ENCODE data around the gene PDGFB.

DNA sequence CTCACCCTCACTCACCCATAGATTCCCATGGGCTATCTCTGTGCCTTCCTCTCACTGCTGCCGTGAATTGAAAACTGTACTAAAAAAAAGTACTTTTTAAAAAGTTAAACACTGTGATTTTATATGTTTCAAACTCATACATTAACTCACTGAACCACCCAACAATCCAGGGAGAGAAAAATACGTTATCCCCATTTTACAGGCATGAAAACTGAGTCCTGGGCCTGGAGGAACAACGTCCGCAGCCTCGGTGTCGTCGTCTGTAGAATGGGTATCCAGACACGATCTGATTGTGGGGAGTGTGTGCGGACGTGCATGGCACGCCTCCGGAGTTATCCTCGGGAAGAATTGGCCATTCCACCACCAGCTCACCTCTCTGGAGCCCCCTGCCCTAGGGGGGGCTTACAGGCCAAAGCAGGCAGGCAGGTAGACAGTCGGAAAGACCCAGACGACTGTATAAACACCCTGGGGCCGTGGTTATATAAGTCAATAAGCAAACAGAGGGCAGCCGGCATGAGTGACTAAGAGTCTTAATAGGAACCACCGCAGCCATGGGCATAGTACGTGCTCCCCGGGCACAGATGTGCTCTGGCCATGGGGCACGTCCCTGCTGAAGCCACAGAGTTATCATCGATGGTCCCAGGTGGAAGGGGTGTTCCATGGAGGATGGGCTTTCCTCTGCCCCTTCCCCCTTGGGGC is 7.1 kb upstream of the PDGFB start:
- TF ChIP-seq, protein P1, sequence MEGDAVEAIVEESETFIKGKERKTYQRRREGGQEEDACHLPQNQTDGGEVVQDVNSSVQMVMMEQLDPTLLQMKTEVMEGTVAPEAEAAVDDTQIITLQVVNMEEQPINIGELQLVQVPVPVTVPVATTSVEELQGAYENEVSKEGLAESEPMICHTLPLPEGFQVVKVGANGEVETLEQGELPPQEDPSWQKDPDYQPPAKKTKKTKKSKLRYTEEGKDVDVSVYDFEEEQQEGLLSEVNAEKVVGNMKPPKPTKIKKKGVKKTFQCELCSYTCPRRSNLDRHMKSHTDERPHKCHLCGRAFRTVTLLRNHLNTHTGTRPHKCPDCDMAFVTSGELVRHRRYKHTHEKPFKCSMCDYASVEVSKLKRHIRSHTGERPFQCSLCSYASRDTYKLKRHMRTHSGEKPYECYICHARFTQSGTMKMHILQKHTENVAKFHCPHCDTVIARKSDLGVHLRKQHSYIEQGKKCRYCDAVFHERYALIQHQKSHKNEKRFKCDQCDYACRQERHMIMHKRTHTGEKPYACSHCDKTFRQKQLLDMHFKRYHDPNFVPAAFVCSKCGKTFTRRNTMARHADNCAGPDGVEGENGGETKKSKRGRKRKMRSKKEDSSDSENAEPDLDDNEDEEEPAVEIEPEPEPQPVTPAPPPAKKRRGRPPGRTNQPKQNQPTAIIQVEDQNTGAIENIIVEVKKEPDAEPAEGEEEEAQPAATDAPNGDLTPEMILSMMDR (IDR thresholded peaks at IDR 0.05): no peak
- TF ChIP-seq POLR2A (IDR thresholded peaks at IDR 0.05) (no peak), EP300 (IDR thresholded peaks at IDR 0.05) (no peak), POLR2AphosphoS5 (IDR thresholded peaks at IDR 0.05) (no peak)
